Aorta (tissue), 5 donors: ENCODE data around the gene CRACR2A. TPM values are rescaled to one million over a fixed set of nuclear protein-coding genes. Genes with fewer than 3 reads are reported as not detected.

ENCODE experiments used
- ATAC-seq: fragments of 200-7000 bp; cut with Tn5 transposase; one replicate; pipeline ENCODE4 v1.9.1; 2022; ENCODE audit warnings: moderate library complexity; ENCODE audit not compliant: low FRiP score
- DNase-seq, 2 donors: peaks; one replicate each; pipeline ENCODE4 v3.0.0-alpha.2; 2020
- H3K27ac ChIP-seq, 2 donors: one replicate each; pipeline ENCODE4 v1.5.1; 2013; ENCODE audit warnings: low read length in 2 of 2, mild to moderate bottlenecking in 2 of 2, moderate library complexity in 2 of 2, control low read depth in 1 of 2, inconsistent platforms in 1 of 2, low read depth in 1 of 2
- H3K27me3 ChIP-seq, 2 donors: one replicate each; pipeline ENCODE4 v1.6.1; 2013; ENCODE audit warnings: control low read depth in 1 of 2, low read length in 1 of 2, mild to moderate bottlenecking in 1 of 2, moderate library complexity in 1 of 2; ENCODE audit not compliant: insufficient read depth in 2 of 2, control insufficient read depth in 1 of 2
- H3K36me3 ChIP-seq, 2 donors: one replicate each; pipeline ENCODE4 v1.6.1; 2013; ENCODE audit warnings: control low read depth in 1 of 2, low read length in 1 of 2, mild to moderate bottlenecking in 1 of 2; ENCODE audit not compliant: insufficient read depth in 2 of 2, control insufficient read depth in 1 of 2
- H3K4me1 ChIP-seq, 2 donors: one replicate each; pipeline ENCODE4 v1.6.1; 2013; ENCODE audit warnings: low read length in 2 of 2, control low read depth in 1 of 2, mild to moderate bottlenecking in 1 of 2, moderate library complexity in 1 of 2; ENCODE audit not compliant: insufficient read depth in 2 of 2, control insufficient read depth in 1 of 2
- H3K4me3 ChIP-seq, 2 donors: one replicate each; pipeline ENCODE4 v1.5.1; 2013; ENCODE audit warnings: low read length in 2 of 2, control low read depth in 1 of 2, mild to moderate bottlenecking in 1 of 2
- H3K9me3 ChIP-seq: one replicate; pipeline ENCODE4 v1.6.1; 2013; ENCODE audit warnings: mild to moderate bottlenecking, low read length; ENCODE audit not compliant: control insufficient read depth
- WGBS, 2 donors: extraction: QIAGEN DNeasy Blood & Tissue Kit; methylation state at CpG; one replicate each; pipeline ENCODE4 v1.1.7; 2013; 5-methylcytosine and 5-hydroxymethylcytosine counted together
- intact Hi-C, 2 donors: fragments of 100-400 bp; cut with DNase I; formaldehyde crosslinking; loops; one replicate each; pipeline versions ENCODE4 v1.14.2 to v1.15.0; 2022
- polyA plus RNA-seq, 2 donors: library from polyadenylated mRNA; stranded (reverse); fragments of 200-250 nt; gene quantifications; one replicate each; pipeline ENCODE4 v1.2.3, GENCODE V29; 2013
- total RNA-seq, 2 donors: library from RNA; stranded (reverse); fragmentation: NEBNext Ultra II Directional; extraction: Animal tissue kit (Norgen Biotek cat#: 25700); gene quantifications; one replicate each; pipeline ENCODE4 v1.2.1, GENCODE V29; 2021
- donor health status: healthy with polysubstance abuse.
- donor health status: Bipolar disorder and iron deficiency.
- donor health status: DM: no; HTN: no; CAD: no.
- donor health status: DM: no; HTN: no; CAD: no.
- donor health status: DM: yes; HTN: yes; CAD: no.

The CRACR2A gene
- total and polyA plus RNA-seq, 4 donors: 0.49 to 6.9 (median 4.2) TPM

GRCh38 chr12:3598896-3599860 lies 153.7 kb downstream of the CRACR2A start:
- no peaks in the 10 kb centered on the region for H3K9me3 ChIP-seq
- H3K27me3 ChIP-seq: no peaks in the 10 kb centered on the region
- no peaks in the 10 kb centered on the region for H3K4me1 ChIP-seq
- WGBS, 2 donors: 80 to 84% methylated on average over 17 of the region's 17 CpGs
- intact Hi-C loops: no loop called here
- peak in 1 of 2 donors; percentile 33 for DNase-seq
- H3K4me3 ChIP-seq: no peak overlapping the region
- no peak for ATAC-seq
- no peaks in the 10 kb centered on the region for H3K36me3 ChIP-seq
- H3K27ac ChIP-seq: no peak overlapping the region

GRCh38 chr12:3597526-3598210 lies 155.2 kb downstream of the CRACR2A start:
- intact Hi-C loops: no loop called here
- peak in 1 of 2 donors; percentile 51 for DNase-seq
- ATAC-seq: no peak
- no peaks in the 10 kb centered on the region for H3K27me3 ChIP-seq
- H3K4me3 ChIP-seq: no peak overlapping the region
- H3K36me3 ChIP-seq: no peaks in the 10 kb centered on the region
- no peaks in the 10 kb centered on the region for H3K9me3 ChIP-seq
- H3K27ac ChIP-seq: no peak overlapping the region
- 89 to 90% methylated on average over 7 of the region's 7 CpGs for WGBS, 2 donors
- H3K4me1 ChIP-seq: no peaks in the 10 kb centered on the region

GRCh38 chr12:3596703-3597415 lies 156.1 kb downstream of the CRACR2A start:
- Histone ChIP-seq H3K27me3 (no peaks in the 10 kb centered on the region), H3K9me3 (no peaks in the 10 kb centered on the region), H3K4me1 (no peaks in the 10 kb centered on the region), H3K36me3 (no peaks in the 10 kb centered on the region), H3K27ac (no peak overlapping the region), H3K4me3 (no peak overlapping the region)
- no peak for ATAC-seq
- DNase-seq: peak in 1 of 2 donors; percentile 51
- intact Hi-C loops: no loop called here
- 71 to 73% methylated on average over 8 of the region's 8 CpGs for WGBS, 2 donors

- Histone ChIP-seq H3K27me3 (no peaks in the 10 kb centered on the region), H3K4me1 (no peaks in the 10 kb centered on the region), H3K27ac (no peak overlapping the region), H3K4me3 (no peak overlapping the region), H3K36me3 (no peaks in the 10 kb centered on the region), H3K9me3 (no peaks in the 10 kb centered on the region)
- intact Hi-C loops: no loop called here
- WGBS, 2 donors: 93 to 95% methylated on average over 6 of the region's 6 CpGs
- no peak for ATAC-seq
- DNase-seq: peak in 1 of 2 donors; percentile 51
Observed at GRCh38 chr12:3595721-3596120, 157.2 kb downstream of the CRACR2A start.

- no peak overlapping the region for H3K4me3 ChIP-seq
- WGBS, 2 donors: 98 to 100% methylated on average over 2 of the region's 2 CpGs
- no peak overlapping the region for H3K27ac ChIP-seq
- intact Hi-C loops: no loop called here
- H3K9me3 ChIP-seq: no peaks in the 10 kb centered on the region
- no peaks in the 10 kb centered on the region for H3K4me1 ChIP-seq
- H3K27me3 ChIP-seq: no peaks in the 10 kb centered on the region
- peak in 1 of 2 donors; percentile 24 for DNase-seq
- no peak for ATAC-seq
- no peaks in the 10 kb centered on the region for H3K36me3 ChIP-seq
Observed at GRCh38 chr12:3594966-3595365, 157.9 kb downstream of the CRACR2A start.

- H3K4me1 ChIP-seq: no peaks in the 10 kb centered on the region
- ATAC-seq (no peak), DNase-seq (peak in 1 of 2 donors; percentile 20)
Observed at GRCh38 chr12:3593906-3594483, 158.9 kb downstream of the CRACR2A start.

GRCh38 chr12:3592856-3593625 lies 159.9 kb downstream of the CRACR2A start:
- Histone ChIP-seq H3K27me3 (no peaks in the 10 kb centered on the region), H3K36me3 (no peaks in the 10 kb centered on the region), H3K9me3 (no peaks in the 10 kb centered on the region), H3K4me1 (no peaks in the 10 kb centered on the region), H3K27ac (no peak overlapping the region), H3K4me3 (no peak overlapping the region)
- peak in 1 of 2 donors; percentile 55 for DNase-seq
- intact Hi-C loops: no loop called here
- WGBS, 2 donors: 86 to 88% methylated on average over 30 of the region's 30 CpGs
- no peak for ATAC-seq

More at GRCh38 chr12:3593906-3594483, 158.9 kb downstream of the CRACR2A start:
- intact Hi-C loops: no loop called here
- no peaks in the 10 kb centered on the region for H3K9me3 ChIP-seq
- WGBS, 2 donors: 90 to 92% methylated on average over 9 of the region's 9 CpGs
- no peaks in the 10 kb centered on the region for H3K36me3 ChIP-seq
- no peak overlapping the region for H3K4me3 ChIP-seq
- H3K27me3 ChIP-seq: no peaks in the 10 kb centered on the region
- H3K27ac ChIP-seq: no peak overlapping the region

GRCh38 chr12:3589745-3590144 lies 163.2 kb downstream of the CRACR2A start:
- no peaks in the 10 kb centered on the region for H3K4me1 ChIP-seq
- no peaks in the 10 kb centered on the region for H3K27me3 ChIP-seq
- WGBS, 2 donors: 81% methylated on average over 3 of the region's 3 CpGs
- intact Hi-C loops: no loop called here
- DNase-seq (peak in 1 of 2 donors; percentile 10), ATAC-seq (no peak)
- peaks cover 1% of the 10 kb centered on the region for H3K9me3 ChIP-seq
- no peaks in the 10 kb centered on the region for H3K36me3 ChIP-seq
- H3K4me3 ChIP-seq: no peak overlapping the region
- no peak overlapping the region for H3K27ac ChIP-seq
